ENCODE results near the gene GULP1. TPM values are rescaled to one million over a fixed set of nuclear protein-coding genes. Genes with fewer than 3 reads are reported as not detected.

GULP1 gene
- total and polyA plus RNA-seq, 2 of the 4 experiments (the other 2 are of a cell fraction), result 24.4 to 40.1 TPM

GRCh38 chr2:188399159-188399558 is 107.5 kb downstream of the GULP1 start (continued):
- no peak for TF ChIP-seq CEBPB (IDR thresholded peaks at IDR 0.05; ENCODE audit: low read depth, low read length)
- TF ChIP-seq RAD21 (IDR thresholded peaks at IDR 0.05; ENCODE audit: low read length), result no peak
- TF ChIP-seq RFX5 (IDR thresholded peaks at IDR 0.05; ENCODE audit: low read depth, low read length), result no peak
- TF ChIP-seq SMC3 (IDR thresholded peaks at IDR 0.05; ENCODE audit: low read depth, low read length), result no peak

- in situ Hi-C loops (cut with MboI; ENCODE audit: low sequenced_read_pairs), result no loop called here
- Histone ChIP-seq H2AK5ac (ENCODE audit: low read depth, low read length) (peak overlapping the region; percentile 37; the same call in 1 of the 2 replicates), H2BK15ac (ENCODE audit: low read depth, low read length) (0 out of 3 replicates have a peak overlapping the region, but pooled peaks have one; percentile 36), H4K8ac (ENCODE audit: low read depth in 2 of 2, low read length in 2 of 2) (peak overlapping the region in 1 of 2 experiments; percentile 47; a peak in 1 of 4 replicates), H3K79me1 (ENCODE audit: low read depth in 1 of 2, low read length in 2 of 2) (peaks cover 4 to 32% of the 10 kb centered on the region in 2 experiments; a peak in 3 of 4 replicates), H3K56ac (ENCODE audit: extremely low read depth, insufficient read depth, low read length) (peak overlapping the region; percentile 56), H2AK9ac (replicated peaks; ENCODE audit: low read depth, low read length, poor library complexity) (no peak overlapping the region), H3K9ac (ENCODE audit: low read depth, low read length) (no peak overlapping the region), H2AFZ (replicated peaks; ENCODE audit: low read length, poor library complexity) (no peak overlapping the region), H3K4ac (ENCODE audit: low read depth, low read length) (peak overlapping the region; percentile 77), H3K9me1 (ENCODE audit: insufficient read depth, low read length) (peaks cover 7% of the 10 kb centered on the region; the same call in 1 of the 2 replicates), H3K18ac (ENCODE audit: low read depth, low read length) (peak overlapping the region; percentile 95; the same call in 1 of the 2 replicates), H2BK120ac (ENCODE audit: low read depth, low read length) (peak overlapping the region; percentile 76), H3K14ac (replicated peaks; ENCODE audit: low read depth, low read length) (peak overlapping the region; percentile 8; the same call in 1 of the 2 replicates), H3K9me3 (ENCODE audit: control insufficient read depth, insufficient read depth, low read length) (peaks cover 4% of the 10 kb centered on the region), H3K4me3 (ENCODE audit: insufficient read depth, low read depth, low read length) (no peak overlapping the region), H3K36me3 (ENCODE audit: control insufficient read depth, insufficient read depth, low read length) (no peaks in the 10 kb centered on the region), H2BK20ac (ENCODE audit: low read depth, low read length) (peak overlapping the region; percentile 83), H3K27me3 (ENCODE audit: control insufficient read depth, insufficient read depth, low read length) (no peaks in the 10 kb centered on the region), H4K20me1 (ENCODE audit: insufficient read depth, low read length) (no peaks in the 10 kb centered on the region; the same call in 1 of the 2 replicates), H3K4me2 (ENCODE audit: low read depth, low read length) (peak overlapping the region; percentile 97), H3K27ac (ENCODE audit: insufficient read depth, low read length) (peak overlapping the region; percentile 80; the same call in 1 of the 2 replicates), H2BK5ac (ENCODE audit: low read depth, low read length, poor library complexity, severe bottlenecking) (peak overlapping the region; percentile 90), H4K5ac (ENCODE audit: low read depth, low read length) (peak overlapping the region; percentile 92; the same call in 1 of the 2 replicates), H4K91ac (ENCODE audit: insufficient read depth, low read depth, low read length) (peak overlapping the region; percentile 80; the same call in 1 of the 2 replicates), H3K4me1 (ENCODE audit: control insufficient read depth, insufficient read depth, low read length) (peaks cover 12% of the 10 kb centered on the region), H3K23ac (ENCODE audit: low read depth, low read length) (peak overlapping the region; percentile 55)
- intact Hi-C loops (cut with micrococcal nuclease), result no loop called here
- dilution Hi-C loops (cut with HindIII; ENCODE audit: low sequenced_read_pairs, unreplicated experiment), result no loop called here
- CTCF ChIA-PET, result no interaction called here
- BruUV-seq (replicated peaks), result no TSS peak
- peak; percentile 66 for DNase-seq
- TF ChIP-seq SMC3 (IDR thresholded peaks at IDR 0.05; ENCODE audit: low read depth, low read length) (no peak), CEBPB (IDR thresholded peaks at IDR 0.05; ENCODE audit: low read depth, low read length) (peak; percentile 16; the same call in 1 of the 2 replicates)
- POLR2A ChIA-PET (ENCODE audit: unreplicated experiment), result no interaction called here
- peak; percentile 72 for ATAC-seq (ENCODE audit: low read depth)
Observed at GRCh38 chr2:188403676-188404075, 112.0 kb downstream of the GULP1 start.
